Measurements from ENCODE around the gene CDH2. TPM values are rescaled to one million over a fixed set of nuclear protein-coding genes. Genes with fewer than 3 reads are reported as not detected.
A peak's percentile ranks its signal among the peaks of the same experiment; 100 is the strongest.

CDH2 gene
- total and polyA plus RNA-seq, 10 donors, result 0.96 to 40.2 (median 24.6) TPM

DNA sequence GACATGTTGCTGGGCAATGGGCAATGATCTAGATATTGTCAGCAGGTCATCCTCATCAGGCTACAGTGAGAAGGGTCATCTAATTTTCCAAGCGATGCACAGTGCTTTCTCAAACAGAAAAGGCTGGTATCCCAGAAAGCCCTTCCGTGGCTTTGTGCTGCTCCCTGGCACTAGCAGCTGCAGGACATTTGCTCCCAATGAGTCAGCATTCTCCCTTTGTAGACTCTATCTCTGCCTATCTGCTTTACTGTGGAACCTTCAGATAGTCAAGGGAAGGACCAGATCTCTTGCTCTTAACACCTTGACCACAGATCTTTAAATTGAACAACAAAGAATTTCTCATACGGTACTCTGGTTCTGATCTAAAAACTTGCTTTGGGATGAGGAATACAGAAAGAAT lies 101.4 kb downstream of the CDH2 start:
- no peak overlapping the region for H3K27ac ChIP-seq
- intact Hi-C loops (cut with DNase I; ENCODE audit: low total_unique reads), result no loop called here
- no peaks in the 10 kb centered on the region for H3K36me3 ChIP-seq
- H3K4me1 ChIP-seq, result no peaks in the 10 kb centered on the region
- no peak for DNase-seq
- TF ChIP-seq POLR2A (IDR thresholded peaks at IDR 0.05) (no peak), CTCF (IDR thresholded peaks at IDR 0.05 in 8 of 11, conservative IDR thresholded peaks at IDR 0.05 in 3 of 11) (no peak), POLR2AphosphoS5 (IDR thresholded peaks at IDR 0.05) (no peak)
- H3K9me3 ChIP-seq, result no peaks in the 10 kb centered on the region
- WGBS, 5 donors, result 62 to 96% (median 83%) methylated on average over 3 of the region's 3 CpGs
- H3K27me3 ChIP-seq (replicated peaks in 1 of 7), result no peaks in the 10 kb centered on the region
- H3K4me3 ChIP-seq, result no peak overlapping the region

GRCh38 chr18:28074076-28074475 lies 102.9 kb downstream of the CDH2 start:
- intact Hi-C loops (cut with DNase I; ENCODE audit: low total_unique reads), result no loop called here
- Histone ChIP-seq H3K4me3 (no peak overlapping the region), H3K4me1 (no peaks in the 10 kb centered on the region), H3K27ac (no peak overlapping the region), H3K9me3 (no peaks in the 10 kb centered on the region), H3K36me3 (no peaks in the 10 kb centered on the region), H3K27me3 (replicated peaks in 1 of 7) (no peaks in the 10 kb centered on the region)
- no peak for DNase-seq
- WGBS, 5 donors, result 67 to 76% (median 72%) methylated on average over 1 of the region's 1 CpG
- TF ChIP-seq POLR2A (IDR thresholded peaks at IDR 0.05) (no peak), CTCF (IDR thresholded peaks at IDR 0.05 in 8 of 11, conservative IDR thresholded peaks at IDR 0.05 in 3 of 11) (no peak), POLR2AphosphoS5 (IDR thresholded peaks at IDR 0.05) (no peak)

DNA sequence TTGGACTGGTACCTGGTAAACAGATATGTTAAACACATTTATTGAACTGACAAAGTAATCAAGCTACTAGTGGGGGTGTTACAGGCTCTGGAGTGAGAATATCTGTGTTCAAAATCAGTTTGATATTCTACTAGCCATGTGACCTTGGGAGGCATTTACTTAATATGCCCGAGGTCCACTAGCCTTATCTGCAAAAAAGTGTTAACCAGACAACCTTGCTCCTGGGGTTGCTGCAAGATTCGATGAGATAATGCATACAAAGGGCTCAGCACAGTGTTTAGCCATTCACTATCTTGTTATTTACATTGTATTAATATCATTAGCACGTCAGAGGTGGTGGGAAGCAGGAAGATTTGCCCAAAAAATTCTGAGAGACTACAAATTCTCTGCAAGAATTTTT lies 103.3 kb downstream of the CDH2 start:
- no peak overlapping the region for H3K27ac ChIP-seq
- H3K36me3 ChIP-seq, result no peaks in the 10 kb centered on the region
- no peaks in the 10 kb centered on the region for H3K27me3 ChIP-seq (replicated peaks in 1 of 7)
- H3K9me3 ChIP-seq, result no peaks in the 10 kb centered on the region
- DNase-seq, result no peak
- H3K4me1 ChIP-seq, result no peaks in the 10 kb centered on the region
- WGBS, 5 donors, result 30 to 51% (median 43%) methylated on average over 3 of the region's 3 CpGs
- H3K4me3 ChIP-seq, result no peak overlapping the region
- no peak for TF ChIP-seq POLR2A (IDR thresholded peaks at IDR 0.05)
- TF ChIP-seq POLR2AphosphoS5 (IDR thresholded peaks at IDR 0.05), result no peak
- TF ChIP-seq CTCF (IDR thresholded peaks at IDR 0.05 in 8 of 11, conservative IDR thresholded peaks at IDR 0.05 in 3 of 11), result no peak
- intact Hi-C loops (cut with DNase I; ENCODE audit: low total_unique reads), result no loop called here

GRCh38 chr18:28071199-28071598 lies 105.7 kb downstream of the CDH2 start:
- no peak overlapping the region for H3K4me3 ChIP-seq
- intact Hi-C loops (cut with DNase I; ENCODE audit: low total_unique reads), result no loop called here
- H3K9me3 ChIP-seq, result peaks cover 0 to 6% (median 0%) of the 10 kb centered on the region in 8 donors
- no peak for DNase-seq
- TF ChIP-seq POLR2AphosphoS5 (IDR thresholded peaks at IDR 0.05), result no peak
- no peak for TF ChIP-seq POLR2A (IDR thresholded peaks at IDR 0.05)
- TF ChIP-seq CTCF (IDR thresholded peaks at IDR 0.05 in 8 of 11, conservative IDR thresholded peaks at IDR 0.05 in 3 of 11), result no peak
- no peaks in the 10 kb centered on the region for H3K27me3 ChIP-seq (replicated peaks in 1 of 7)
- H3K4me1 ChIP-seq, result no peaks in the 10 kb centered on the region
- WGBS, 5 donors, result 59 to 68% (median 66%) methylated on average over 5 of the region's 5 CpGs
- no peaks in the 10 kb centered on the region for H3K36me3 ChIP-seq
- peak overlapping the region in 3 of 8 donors; percentile 2 to 20 (median 7) for H3K27ac ChIP-seq
